Measurements from ENCODE around the gene TSPAN7.

Gene TSPAN7

GRCh38 chrX:38594434-38594833 is 33.1 kb downstream of the TSPAN7 start:
- H3K4me2 ChIP-seq (ENCODE audit: low read length) = no peak overlapping the region
- H3K9me2 ChIP-seq (replicated peaks; ENCODE audit: control insufficient read depth, low read length) = no peaks in the 10 kb centered on the region
- H4K20me1 ChIP-seq (ENCODE audit: control insufficient read depth, insufficient read depth, low read depth, low read length) = no peaks in the 10 kb centered on the region
- no peak overlapping the region for H3K27ac ChIP-seq (ENCODE audit: low read depth, low read length)
- TF ChIP-seq EZH2phosphoT487 (IDR thresholded peaks at IDR 0.05; ENCODE audit: borderline replicate concordance, low read length) = no peak
- no peak for TF ChIP-seq CTCF (IDR thresholded peaks at IDR 0.05; ENCODE audit: low read depth, low read length, poor library complexity, severe bottlenecking)
- H3K36me3 ChIP-seq (ENCODE audit: control insufficient read depth, low read length) = no peaks in the 10 kb centered on the region
- no peaks in the 10 kb centered on the region for H3K4me1 ChIP-seq (ENCODE audit: control insufficient read depth, low read length)
- H3K4me3 ChIP-seq (ENCODE audit: low read length) = no peak overlapping the region
- H3K9me3 ChIP-seq (ENCODE audit: control insufficient read depth, insufficient read depth, low read length) = no peaks in the 10 kb centered on the region
- no peaks in the 10 kb centered on the region for H3K79me2 ChIP-seq (ENCODE audit: control insufficient read depth, low read length)
- H3K27me3 ChIP-seq (ENCODE audit: control insufficient read depth, low read length) = no peaks in the 10 kb centered on the region
- no peaks in the 10 kb centered on the region for H3F3A ChIP-seq (ENCODE audit: control insufficient read depth, insufficient read depth)

DNA sequence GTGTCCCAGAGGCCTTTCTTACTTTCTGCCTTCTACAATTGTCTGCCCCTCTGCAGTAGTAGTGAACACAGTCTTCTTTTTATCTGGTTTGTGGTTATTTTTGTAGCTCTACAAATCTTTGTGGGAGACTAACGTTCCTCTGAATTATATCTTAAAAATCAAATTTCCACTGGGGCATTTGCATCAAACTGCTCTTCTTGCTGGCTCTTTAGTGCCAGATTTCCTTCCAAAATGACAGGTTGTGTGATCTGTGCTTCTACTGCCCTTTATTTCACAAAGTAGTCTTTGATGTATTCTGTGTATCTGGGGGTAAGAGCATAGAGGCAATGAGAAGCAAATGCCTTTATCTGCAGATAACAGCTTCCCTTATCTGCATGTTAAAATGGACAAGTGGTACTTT is 34.5 kb downstream of the TSPAN7 start:
- H3K4me3 ChIP-seq (ENCODE audit: low read length) = no peak overlapping the region
- no peaks in the 10 kb centered on the region for H3K4me1 ChIP-seq (ENCODE audit: control insufficient read depth, low read length)
- H3K27me3 ChIP-seq (ENCODE audit: control insufficient read depth, low read length) = no peaks in the 10 kb centered on the region
- no peaks in the 10 kb centered on the region for H3F3A ChIP-seq (ENCODE audit: control insufficient read depth, insufficient read depth)
- no peaks in the 10 kb centered on the region for H4K20me1 ChIP-seq (ENCODE audit: control insufficient read depth, insufficient read depth, low read depth, low read length)
- H3K36me3 ChIP-seq (ENCODE audit: control insufficient read depth, low read length) = no peaks in the 10 kb centered on the region
- H3K79me2 ChIP-seq (ENCODE audit: control insufficient read depth, low read length) = no peaks in the 10 kb centered on the region
- no peaks in the 10 kb centered on the region for H3K9me3 ChIP-seq (ENCODE audit: control insufficient read depth, insufficient read depth, low read length)
- no peak overlapping the region for H3K27ac ChIP-seq (ENCODE audit: low read depth, low read length)
- no peaks in the 10 kb centered on the region for H3K9me2 ChIP-seq (replicated peaks; ENCODE audit: control insufficient read depth, low read length)
- no peak for TF ChIP-seq CTCF (IDR thresholded peaks at IDR 0.05; ENCODE audit: low read depth, low read length, poor library complexity, severe bottlenecking)
- no peak for TF ChIP-seq EZH2phosphoT487 (IDR thresholded peaks at IDR 0.05; ENCODE audit: borderline replicate concordance, low read length)
- no peak overlapping the region for H3K4me2 ChIP-seq (ENCODE audit: low read length)

DNA sequence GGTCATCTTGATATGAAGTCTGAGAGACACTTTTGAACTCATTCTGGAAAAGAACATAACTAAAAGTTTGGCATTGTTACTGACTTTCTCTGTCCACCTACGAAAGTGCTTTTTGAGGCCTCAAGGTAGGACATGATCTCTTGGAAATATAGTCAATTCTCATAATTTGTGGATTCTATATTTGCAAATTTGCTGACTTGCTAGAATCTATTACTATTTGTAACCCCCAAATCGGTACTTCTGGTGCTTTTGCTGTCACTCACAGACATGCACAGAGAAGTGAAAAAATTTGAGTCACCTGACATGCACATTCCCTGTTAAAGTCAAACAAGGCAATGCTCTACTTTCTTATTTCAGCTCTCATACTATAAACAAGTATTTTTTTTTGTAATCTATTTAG is 35.6 kb downstream of the TSPAN7 start:
- no peaks in the 10 kb centered on the region for H3K4me1 ChIP-seq (ENCODE audit: control insufficient read depth, low read length)
- H3K9me3 ChIP-seq (ENCODE audit: control insufficient read depth, insufficient read depth, low read length) = no peaks in the 10 kb centered on the region
- TF ChIP-seq EZH2phosphoT487 (IDR thresholded peaks at IDR 0.05; ENCODE audit: borderline replicate concordance, low read length) = no peak
- TF ChIP-seq CTCF (IDR thresholded peaks at IDR 0.05; ENCODE audit: low read depth, low read length, poor library complexity, severe bottlenecking) = no peak
- no peaks in the 10 kb centered on the region for H3F3A ChIP-seq (ENCODE audit: control insufficient read depth, insufficient read depth)
- H3K27me3 ChIP-seq (ENCODE audit: control insufficient read depth, low read length) = no peaks in the 10 kb centered on the region
- no peak overlapping the region for H3K27ac ChIP-seq (ENCODE audit: low read depth, low read length)
- no peaks in the 10 kb centered on the region for H3K79me2 ChIP-seq (ENCODE audit: control insufficient read depth, low read length)
- H3K4me3 ChIP-seq (ENCODE audit: low read length) = no peak overlapping the region
- H3K36me3 ChIP-seq (ENCODE audit: control insufficient read depth, low read length) = no peaks in the 10 kb centered on the region
- no peaks in the 10 kb centered on the region for H3K9me2 ChIP-seq (replicated peaks; ENCODE audit: control insufficient read depth, low read length)
- no peaks in the 10 kb centered on the region for H4K20me1 ChIP-seq (ENCODE audit: control insufficient read depth, insufficient read depth, low read depth, low read length)
- no peak overlapping the region for H3K4me2 ChIP-seq (ENCODE audit: low read length)

Measured in DOHH2 (cell line).